ENCODE measurements around the gene UGT1A8. TPM values are rescaled to one million over a fixed set of nuclear protein-coding genes. Genes with fewer than 3 reads are reported as not detected.
"Not testable (repeated sequence)": the region's sequence is repeated elsewhere in the genome, so short reads cannot be mapped to it uniquely, and the experiment has no call there.

The UGT1A8 gene
- total RNA-seq: not detected
- polyA plus RNA-seq (ENCODE audit: insufficient read length in 6 of 6): not detected
- long read RNA-seq, donor 1: 0 reads
- long read RNA-seq, donor 2: 0 reads
- long read RNA-seq, donor 3: 0 reads
- long read RNA-seq, donor 4: 0 reads
- long read RNA-seq, donor 5: 0 reads
- long read RNA-seq, donor 6: 0 reads
- long read RNA-seq, donor 7: 0 reads
- long read RNA-seq, donor 8: 0 reads
- long read RNA-seq, donor 9: 0 reads
- long read RNA-seq, donor 10: 0 reads
- long read RNA-seq, donor 11: 0 reads
- long read RNA-seq, donor 12: 0 reads

GRCh38 chr2:233617476-233617875 lies at the start of gene UGT1A8:
Gene UGT1A8 (plus strand): TSS chr2:233617633. CDS start chr2:233617708, 75 bp downstream.
- peaks cover 0 to 11% of the 10 kb centered on the region in 2 donors for H3K9me3 ChIP-seq
- H3K4me1 ChIP-seq; H3K36me3 ChIP-seq; H3K27me3 ChIP-seq; intact Hi-C loops (cut with DNase I); ATAC-seq; DNase-seq; H3K4me3 ChIP-seq; H3K27ac ChIP-seq: not testable (repeated sequence)

- H3K27ac ChIP-seq: no peak overlapping the region
- H3K4me1 ChIP-seq: no peaks in the 10 kb centered on the region
- no peaks in the 10 kb centered on the region for H3K27me3 ChIP-seq
- intact Hi-C loops (cut with DNase I): no loop called here
- no peaks in the 10 kb centered on the region for H3K9me3 ChIP-seq
- no peaks in the 10 kb centered on the region for H3K36me3 ChIP-seq
- no peak for TF ChIP-seq CTCF (IDR thresholded peaks at IDR 0.05)
- H3K4me3 ChIP-seq: no peak overlapping the region
- ATAC-seq: no peak
- DNase-seq: no peak
Measured at GRCh38 chr2:233571001-233571400, 46.4 kb upstream of the UGT1A8 start.

GRCh38 chr2:233571462-233571861 lies 46.0 kb upstream of the UGT1A8 start:
- ATAC-seq (no peak), DNase-seq (no peak)
- Histone ChIP-seq H3K4me1 (no peaks in the 10 kb centered on the region), H3K27me3 (no peaks in the 10 kb centered on the region), H3K9me3 (no peaks in the 10 kb centered on the region), H3K27ac (no peak overlapping the region), H3K36me3 (no peaks in the 10 kb centered on the region), H3K4me3 (no peak overlapping the region)
- TF ChIP-seq CTCF (IDR thresholded peaks at IDR 0.05): no peak
- intact Hi-C loops (cut with DNase I): no loop called here

GRCh38 chr2:233572468-233572867 lies 45.0 kb upstream of the UGT1A8 start:
- no peak overlapping the region for H3K27ac ChIP-seq
- H3K36me3 ChIP-seq: no peaks in the 10 kb centered on the region
- intact Hi-C loops (cut with DNase I): no loop called here
- H3K27me3 ChIP-seq: no peaks in the 10 kb centered on the region
- no peaks in the 10 kb centered on the region for H3K4me1 ChIP-seq
- ATAC-seq (no peak), DNase-seq (no peak)
- H3K9me3 ChIP-seq: no peaks in the 10 kb centered on the region
- no peak for TF ChIP-seq CTCF (IDR thresholded peaks at IDR 0.05)
- H3K4me3 ChIP-seq: no peak overlapping the region

- H3K4me3 ChIP-seq; H3K36me3 ChIP-seq; intact Hi-C loops (cut with DNase I); H3K4me1 ChIP-seq; DNase-seq; H3K27me3 ChIP-seq; H3K9me3 ChIP-seq; H3K27ac ChIP-seq; ATAC-seq: not testable (repeated sequence)
Measured at GRCh38 chr2:233577341-233577740, 40.1 kb upstream of the UGT1A8 start.

GRCh38 chr2:233583217-233583965 lies 34.0 kb upstream of the UGT1A8 start:
- H3K4me3 ChIP-seq; H3K9me3 ChIP-seq; H3K27me3 ChIP-seq; ATAC-seq; H3K27ac ChIP-seq; H3K4me1 ChIP-seq; intact Hi-C loops (cut with DNase I); H3K36me3 ChIP-seq; DNase-seq: not testable (repeated sequence)

All from left lung (tissue), 14 donors.